Lung microvascular endothelial cell (primary cell): ENCODE results near the gene CACNA1B. TPM values are rescaled to one million over a fixed set of nuclear protein-coding genes. Genes with fewer than 3 reads are reported as not detected.
"Not testable (repeated sequence)": the region's sequence is repeated elsewhere in the genome, so short reads cannot be mapped to it uniquely, and the experiment has no call there.

ENCODE experiments used
- DNase-seq, 2 donors: peaks; one replicate each; pipeline versions ENCODE4 v3.0.0 to v3.0.0-alpha.2; 2010; ENCODE audit warnings: low read depth in 2 of 2
- total RNA-seq: library from RNA; depleted of rRNA; stranded (reverse); fragments of >200 nt; gene quantifications from 2 replicates; pipeline ENCODE4 v1.2.1, GENCODE V29; 2014

Gene CACNA1B
- total RNA-seq, 1 donor from 2014 or later = under 0.01 TPM

- DNase-seq = no peak
These were observed 193.7 kb downstream of the CACNA1B start for GRCh38 chr9:138071292-138071691.

- no peak for DNase-seq
These were observed 194.1 kb downstream of the CACNA1B start for GRCh38 chr9:138071731-138072130.

- no peak for DNase-seq
These were observed 194.7 kb downstream of the CACNA1B start for GRCh38 chr9:138072161-138072842.

- DNase-seq = no peak
These were observed 195.3 kb downstream of the CACNA1B start for GRCh38 chr9:138072897-138073296.

- no peak for DNase-seq
These were observed 195.8 kb downstream of the CACNA1B start for GRCh38 chr9:138073408-138073807.

GRCh38 chr9:138073808-138074207 is 196.2 kb downstream of the CACNA1B start:
- DNase-seq = no peak

GRCh38 chr9:138074516-138074915 is 196.9 kb downstream of the CACNA1B start:
- DNase-seq = no peak

GRCh38 chr9:138075496-138075895 is 197.9 kb downstream of the CACNA1B start:
- no peak for DNase-seq

- no peak for DNase-seq
These were observed 198.5 kb downstream of the CACNA1B start for GRCh38 chr9:138075961-138076649.

GRCh38 chr9:138076650-138077009 is 199.0 kb downstream of the CACNA1B start:
- no peak for DNase-seq

GRCh38 chr9:138077126-138077525 is 199.5 kb downstream of the CACNA1B start:
- no peak for DNase-seq

- DNase-seq = no peak
These were observed 200.4 kb downstream of the CACNA1B start for GRCh38 chr9:138077898-138078540.

- no peak for DNase-seq
These were observed 201.3 kb downstream of the CACNA1B start for GRCh38 chr9:138078846-138079245.

- DNase-seq = no peak
These were observed 203.4 kb downstream of the CACNA1B start for GRCh38 chr9:138080979-138081378.

- DNase-seq = no peak
These were observed 205.5 kb downstream of the CACNA1B start for GRCh38 chr9:138082918-138083636.

GRCh38 chr9:138083873-138084272 is 206.3 kb downstream of the CACNA1B start:
- no peak for DNase-seq

GRCh38 chr9:138085568-138085967 is 208.0 kb downstream of the CACNA1B start:
- no peak for DNase-seq

- not testable (repeated sequence) for DNase-seq
These were observed 214.5 kb downstream of the CACNA1B start for GRCh38 chr9:138092057-138092456.

GRCh38 chr9:138094028-138094427 is 216.4 kb downstream of the CACNA1B start:
- DNase-seq = no peak

- DNase-seq = no peak
These were observed 218.4 kb downstream of the CACNA1B start for GRCh38 chr9:138095813-138096518.

- DNase-seq = no peak
These were observed 218.9 kb downstream of the CACNA1B start for GRCh38 chr9:138096519-138096845.
